Erythroblast (primary cell): ENCODE measurements around the gene SLC6A17.

ENCODE experiments used
- GATA1 ChIP-seq: IDR thresholded peaks from 2 replicates; pipeline ENCODE4 v1.6.1; 2011; ENCODE audit warnings: low read depth, mild to moderate bottlenecking, control low read depth, low read length, moderate library complexity
- POLR2A ChIP-seq: IDR thresholded peaks from 2 replicates; pipeline ENCODE4 v1.6.1; 2011; ENCODE audit warnings: mild to moderate bottlenecking, low read length

GRCh38 chr1:110148961-110149360 lies 1.3 kb upstream of the SLC6A17 start:
- no peak for TF ChIP-seq POLR2A
- TF ChIP-seq GATA1: no peak
